ENCODE results near the gene QRFPR. TPM values are rescaled to one million over a fixed set of nuclear protein-coding genes. Genes with fewer than 3 reads are reported as not detected.
"Not testable (repeated sequence)": the region's sequence is repeated elsewhere in the genome, so short reads cannot be mapped to it uniquely, and the experiment has no call there.

Gene QRFPR
- total RNA-seq, 1 donor: not detected

DNA sequence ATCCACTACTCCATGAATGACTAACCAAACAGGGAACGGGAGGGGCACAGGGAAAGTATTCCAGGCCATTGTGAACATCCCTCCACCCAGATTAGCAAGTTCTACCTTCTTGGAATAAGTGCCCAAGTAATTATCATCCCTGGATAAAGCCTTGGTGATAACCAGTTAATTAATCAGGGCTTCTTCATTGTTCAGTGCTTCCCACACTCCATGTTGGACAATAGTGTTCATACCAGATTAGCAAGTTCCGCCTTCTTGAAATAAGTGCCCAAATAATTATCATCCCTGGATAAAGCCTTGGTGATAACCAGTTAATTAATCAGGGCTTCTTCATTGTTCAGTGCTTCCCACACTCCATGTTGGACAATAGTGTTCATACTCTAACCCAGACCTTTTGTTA lies 67.4 kb downstream of the QRFPR start:
- H3K27me3 ChIP-seq (ENCODE audit: insufficient read depth, low read length); H3K4me1 ChIP-seq (ENCODE audit: insufficient read depth, low read length); H3K9me3 ChIP-seq (ENCODE audit: low read depth, low read length); H3K4me3 ChIP-seq (ENCODE audit: low read length): not testable (repeated sequence)

- Histone ChIP-seq H3K27me3 (ENCODE audit: insufficient read depth, low read length) (no peaks in the 10 kb centered on the region), H3K4me1 (ENCODE audit: insufficient read depth, low read length) (no peaks in the 10 kb centered on the region), H3K4me3 (ENCODE audit: low read length) (no peak overlapping the region), H3K9me3 (ENCODE audit: low read depth, low read length) (no peaks in the 10 kb centered on the region)
Observed at GRCh38 chr4:121308828-121309227, 72.0 kb downstream of the QRFPR start.

GRCh38 chr4:121308328-121308663 lies 72.5 kb downstream of the QRFPR start:
- Histone ChIP-seq H3K27me3 (ENCODE audit: insufficient read depth, low read length) (no peaks in the 10 kb centered on the region), H3K4me3 (ENCODE audit: low read length) (no peak overlapping the region), H3K9me3 (ENCODE audit: low read depth, low read length) (no peaks in the 10 kb centered on the region), H3K4me1 (ENCODE audit: insufficient read depth, low read length) (no peaks in the 10 kb centered on the region)

DNA sequence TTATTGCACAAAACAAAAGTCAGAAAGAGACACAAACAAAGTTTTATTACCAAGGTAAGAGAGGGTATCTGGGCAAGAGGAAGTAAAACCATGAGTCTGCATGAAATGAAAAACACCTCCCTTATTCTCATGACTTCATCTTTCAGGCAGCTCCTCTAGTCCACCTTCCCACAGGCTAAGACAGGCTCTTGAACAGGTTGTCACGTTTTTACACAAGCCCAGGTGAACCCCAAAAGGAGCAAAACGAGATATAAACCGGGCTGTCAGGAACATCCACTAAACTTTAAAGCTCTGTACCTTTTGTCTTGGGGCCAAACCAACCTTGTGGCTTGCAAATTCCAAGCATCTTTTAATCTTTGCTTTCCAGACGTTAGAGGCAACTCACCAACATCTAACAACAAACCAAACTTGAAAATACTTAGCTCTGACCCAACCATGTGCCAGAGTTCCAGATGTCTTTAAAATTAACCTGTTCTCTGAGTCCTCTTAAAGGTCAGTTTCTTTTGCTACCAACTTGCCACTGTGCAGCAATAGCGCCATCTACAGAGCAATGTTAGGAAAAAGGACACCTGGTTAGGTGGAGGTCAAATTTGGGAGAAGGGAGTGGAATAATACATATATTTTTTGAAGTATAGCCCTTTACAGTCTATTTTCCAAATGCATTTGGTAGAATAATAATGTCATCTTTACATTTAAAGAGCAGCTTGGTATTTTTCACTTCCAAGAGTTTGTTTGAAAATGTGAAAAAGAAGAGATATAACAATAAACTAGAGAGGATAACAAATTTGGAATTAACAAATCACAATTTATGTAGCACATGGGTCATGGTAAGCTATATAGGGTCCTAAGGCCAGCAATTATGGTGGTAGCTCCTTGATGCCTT lies 73.1 kb downstream of the QRFPR start:
- Histone ChIP-seq H3K27me3 (ENCODE audit: insufficient read depth, low read length) (no peaks in the 10 kb centered on the region), H3K4me3 (ENCODE audit: low read length) (no peak overlapping the region), H3K4me1 (ENCODE audit: insufficient read depth, low read length) (no peaks in the 10 kb centered on the region), H3K9me3 (ENCODE audit: low read depth, low read length) (no peaks in the 10 kb centered on the region)

DNA sequence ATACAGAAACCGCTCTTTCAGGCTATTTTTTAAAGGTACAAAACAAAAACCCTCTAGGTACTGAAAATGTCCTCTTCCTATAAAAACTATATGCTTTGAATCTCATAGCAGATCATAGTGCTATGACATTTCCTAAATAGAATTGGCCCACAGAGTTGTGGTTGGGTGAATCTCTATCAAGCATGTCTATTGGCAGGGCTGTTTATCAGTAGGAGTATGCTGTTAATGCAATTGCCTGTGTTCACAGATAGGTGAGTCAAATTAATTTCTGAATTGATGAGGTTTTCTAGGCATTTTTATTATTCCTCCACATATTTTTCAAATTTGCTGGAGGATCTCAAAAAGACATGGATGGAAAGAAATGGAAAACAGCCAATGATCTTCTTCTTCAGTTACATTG lies 73.9 kb downstream of the QRFPR start:
- H3K4me3 ChIP-seq (ENCODE audit: low read length): no peak overlapping the region
- H3K27me3 ChIP-seq (ENCODE audit: insufficient read depth, low read length): no peaks in the 10 kb centered on the region
- no peaks in the 10 kb centered on the region for H3K9me3 ChIP-seq (ENCODE audit: low read depth, low read length)
- H3K4me1 ChIP-seq (ENCODE audit: insufficient read depth, low read length): no peaks in the 10 kb centered on the region

- Histone ChIP-seq H3K4me1 (ENCODE audit: insufficient read depth, low read length) (no peaks in the 10 kb centered on the region), H3K27me3 (ENCODE audit: insufficient read depth, low read length) (no peaks in the 10 kb centered on the region), H3K9me3 (ENCODE audit: low read depth, low read length) (no peaks in the 10 kb centered on the region), H3K4me3 (ENCODE audit: low read length) (no peak overlapping the region)
Observed at GRCh38 chr4:121304893-121305292, 75.9 kb downstream of the QRFPR start.

DNA sequence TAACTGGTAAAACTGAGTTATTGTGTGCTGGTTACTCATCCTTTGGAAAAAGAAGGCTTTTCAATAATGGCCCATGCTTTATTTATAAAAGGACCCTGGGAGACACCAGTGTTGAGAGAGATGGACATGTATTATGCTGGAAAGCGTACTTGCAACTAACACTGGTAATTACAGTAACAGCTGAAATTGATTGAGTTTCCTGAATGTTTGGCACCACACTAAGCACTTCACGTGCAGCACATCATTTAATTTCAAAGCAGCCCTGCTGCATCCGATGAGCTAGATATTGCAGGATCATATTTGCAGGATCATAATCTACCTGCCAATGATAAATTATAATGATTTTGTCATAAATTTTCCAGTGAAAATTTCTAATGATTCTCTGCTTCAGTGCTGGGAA lies 81.5 kb downstream of the QRFPR start:
- no peaks in the 10 kb centered on the region for H3K27me3 ChIP-seq (ENCODE audit: insufficient read depth, low read length)

GRCh38 chr4:121283319-121283718 lies 97.5 kb downstream of the QRFPR start:
- no peaks in the 10 kb centered on the region for H3K4me1 ChIP-seq (ENCODE audit: insufficient read depth, low read length)
- no peaks in the 10 kb centered on the region for H3K27me3 ChIP-seq (ENCODE audit: insufficient read depth, low read length)
- no peaks in the 10 kb centered on the region for H3K9me3 ChIP-seq (ENCODE audit: low read depth, low read length)
- no peak overlapping the region for H3K4me3 ChIP-seq (ENCODE audit: low read length)

More for the DNA sequence above, 81.5 kb downstream of the QRFPR start:
- Histone ChIP-seq H3K4me3 (ENCODE audit: low read length) (no peak overlapping the region), H3K9me3 (ENCODE audit: low read depth, low read length) (no peaks in the 10 kb centered on the region), H3K4me1 (ENCODE audit: insufficient read depth, low read length) (no peaks in the 10 kb centered on the region)

DNA sequence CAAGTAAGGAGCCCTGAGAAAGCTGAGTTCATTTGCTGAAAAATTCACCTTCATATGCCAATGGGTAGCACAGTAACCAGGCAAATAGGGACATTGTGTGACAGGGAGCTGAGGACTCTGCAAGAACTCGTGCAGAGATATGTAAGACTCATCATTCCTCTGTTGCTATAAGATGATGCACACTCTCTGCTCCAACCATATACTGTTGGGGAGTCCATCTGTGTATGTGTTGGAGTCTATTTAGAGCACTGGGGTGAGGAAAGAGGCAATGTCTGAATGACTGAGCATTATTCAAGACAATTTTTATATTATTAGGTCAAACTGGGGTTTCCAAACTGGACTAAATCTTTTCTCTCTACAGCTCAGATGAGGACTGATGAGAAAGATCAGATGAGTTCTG lies 100.4 kb downstream of the QRFPR start:
- H3K4me1 ChIP-seq (ENCODE audit: insufficient read depth, low read length): no peaks in the 10 kb centered on the region
- no peaks in the 10 kb centered on the region for H3K27me3 ChIP-seq (ENCODE audit: insufficient read depth, low read length)
- H3K9me3 ChIP-seq (ENCODE audit: low read depth, low read length): no peaks in the 10 kb centered on the region
- H3K4me3 ChIP-seq (ENCODE audit: low read length): no peak overlapping the region

GRCh38 chr4:121278811-121279368 lies 101.9 kb downstream of the QRFPR start:
- Histone ChIP-seq H3K9me3 (ENCODE audit: low read depth, low read length) (no peaks in the 10 kb centered on the region), H3K27me3 (ENCODE audit: insufficient read depth, low read length) (no peaks in the 10 kb centered on the region), H3K4me1 (ENCODE audit: insufficient read depth, low read length) (no peaks in the 10 kb centered on the region), H3K4me3 (ENCODE audit: low read length) (no peak overlapping the region)

Other genes with a start within 250 kb of the QRFPR start
- gene TNIP3, start 216.7 kb downstream of the QRFPR start, total RNA-seq: 0.73 TPM